ENCODE measurements around the gene KDM2A.
"Not testable (repeated sequence)": the region's sequence is repeated elsewhere in the genome, so short reads cannot be mapped to it uniquely, and the experiment has no call there.

KDM2A gene

DNA sequence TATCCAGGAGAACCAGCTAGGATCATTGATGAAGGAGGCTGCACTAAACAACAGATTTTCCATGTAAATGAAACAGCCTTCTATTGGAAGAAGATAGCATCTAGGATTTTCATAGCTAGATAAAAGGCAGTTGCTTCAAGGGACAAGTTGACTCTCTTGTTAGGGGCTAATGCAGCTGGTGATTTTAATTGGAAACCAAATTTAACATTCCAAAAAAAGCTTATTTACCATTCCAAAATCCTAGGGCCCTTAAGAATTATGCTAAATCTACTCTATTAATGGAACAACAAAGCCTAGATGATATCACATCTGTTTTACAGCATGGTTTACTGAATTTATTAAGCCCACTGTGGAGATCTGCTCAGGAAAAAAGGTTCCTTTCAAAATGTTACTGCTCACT, 80.7 kb downstream of the KDM2A start:
- DNase-seq (ENCODE audit: extremely low read depth, low read depth): no peak
- TF ChIP-seq, protein P1, sequence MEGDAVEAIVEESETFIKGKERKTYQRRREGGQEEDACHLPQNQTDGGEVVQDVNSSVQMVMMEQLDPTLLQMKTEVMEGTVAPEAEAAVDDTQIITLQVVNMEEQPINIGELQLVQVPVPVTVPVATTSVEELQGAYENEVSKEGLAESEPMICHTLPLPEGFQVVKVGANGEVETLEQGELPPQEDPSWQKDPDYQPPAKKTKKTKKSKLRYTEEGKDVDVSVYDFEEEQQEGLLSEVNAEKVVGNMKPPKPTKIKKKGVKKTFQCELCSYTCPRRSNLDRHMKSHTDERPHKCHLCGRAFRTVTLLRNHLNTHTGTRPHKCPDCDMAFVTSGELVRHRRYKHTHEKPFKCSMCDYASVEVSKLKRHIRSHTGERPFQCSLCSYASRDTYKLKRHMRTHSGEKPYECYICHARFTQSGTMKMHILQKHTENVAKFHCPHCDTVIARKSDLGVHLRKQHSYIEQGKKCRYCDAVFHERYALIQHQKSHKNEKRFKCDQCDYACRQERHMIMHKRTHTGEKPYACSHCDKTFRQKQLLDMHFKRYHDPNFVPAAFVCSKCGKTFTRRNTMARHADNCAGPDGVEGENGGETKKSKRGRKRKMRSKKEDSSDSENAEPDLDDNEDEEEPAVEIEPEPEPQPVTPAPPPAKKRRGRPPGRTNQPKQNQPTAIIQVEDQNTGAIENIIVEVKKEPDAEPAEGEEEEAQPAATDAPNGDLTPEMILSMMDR (IDR thresholded peaks at IDR 0.05; ENCODE audit: low read depth, low read length): no peak

DNA sequence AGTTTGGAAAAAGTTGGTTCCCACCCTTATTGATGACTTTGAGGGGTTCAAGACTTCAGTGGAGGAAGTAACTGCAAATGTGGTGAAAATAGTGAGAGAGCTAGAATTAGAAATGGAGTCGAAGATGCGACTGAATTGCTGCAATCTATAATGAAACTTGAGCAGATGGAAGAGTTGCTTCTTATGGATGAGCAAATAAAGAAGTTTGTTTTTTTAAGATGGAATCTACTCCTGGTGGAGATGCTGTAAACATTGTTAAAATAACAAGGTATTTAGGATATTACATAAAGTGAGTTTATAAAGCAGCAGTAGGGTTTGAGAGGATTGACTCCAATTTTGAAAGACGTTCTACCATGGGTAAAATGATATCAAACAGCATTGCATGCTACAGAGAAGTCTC, 83.0 kb downstream of the KDM2A start:
- no peak for DNase-seq (ENCODE audit: extremely low read depth, low read depth)

DNA sequence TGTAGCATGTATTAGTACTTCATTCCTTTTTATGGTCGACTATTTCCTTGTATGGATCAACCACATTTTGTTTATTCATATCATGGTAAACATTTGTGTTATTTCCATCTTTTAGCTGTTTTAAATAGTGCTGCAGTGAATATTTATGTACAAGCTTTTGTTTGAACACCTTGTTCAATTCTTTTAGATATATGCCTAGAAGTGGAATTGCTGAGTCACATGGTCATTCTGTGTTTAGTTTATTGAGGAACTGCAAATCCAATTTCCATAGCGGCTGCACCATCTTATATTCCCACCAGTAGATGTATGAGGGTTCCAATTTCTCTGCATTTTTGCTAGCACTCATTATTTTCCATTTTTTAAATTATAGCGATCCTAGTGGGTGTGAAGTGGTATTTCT, 85.8 kb downstream of the KDM2A start:
- TF ChIP-seq, protein P1 (IDR thresholded peaks at IDR 0.05; ENCODE audit: low read depth, low read length): no peak
- DNase-seq (ENCODE audit: extremely low read depth, low read depth): no peak

More for the DNA sequence above, 83.0 kb downstream of the KDM2A start:
- TF ChIP-seq, protein P1 (IDR thresholded peaks at IDR 0.05; ENCODE audit: low read depth, low read length): no peak

DNA sequence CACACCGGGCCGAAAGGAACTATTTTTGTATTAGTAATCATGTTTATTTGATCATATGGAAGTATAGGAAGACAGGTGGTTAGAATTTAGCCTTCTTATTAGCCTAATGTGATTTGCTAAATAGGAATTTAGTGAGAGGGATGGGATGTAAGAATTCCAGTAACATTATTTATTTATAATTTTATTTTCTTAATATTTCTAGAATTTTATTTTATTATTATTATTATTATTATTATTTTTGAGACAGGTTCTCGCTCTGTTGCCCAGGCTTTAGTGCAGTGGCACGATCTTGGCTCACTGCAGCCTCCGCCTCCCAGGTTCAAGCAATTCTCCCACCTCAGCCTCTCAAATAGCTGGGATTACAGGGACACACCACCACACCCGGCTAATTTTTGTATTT, 90.2 kb downstream of the KDM2A start:
- not testable (repeated sequence) for DNase-seq (ENCODE audit: extremely low read depth, low read depth)

DNA sequence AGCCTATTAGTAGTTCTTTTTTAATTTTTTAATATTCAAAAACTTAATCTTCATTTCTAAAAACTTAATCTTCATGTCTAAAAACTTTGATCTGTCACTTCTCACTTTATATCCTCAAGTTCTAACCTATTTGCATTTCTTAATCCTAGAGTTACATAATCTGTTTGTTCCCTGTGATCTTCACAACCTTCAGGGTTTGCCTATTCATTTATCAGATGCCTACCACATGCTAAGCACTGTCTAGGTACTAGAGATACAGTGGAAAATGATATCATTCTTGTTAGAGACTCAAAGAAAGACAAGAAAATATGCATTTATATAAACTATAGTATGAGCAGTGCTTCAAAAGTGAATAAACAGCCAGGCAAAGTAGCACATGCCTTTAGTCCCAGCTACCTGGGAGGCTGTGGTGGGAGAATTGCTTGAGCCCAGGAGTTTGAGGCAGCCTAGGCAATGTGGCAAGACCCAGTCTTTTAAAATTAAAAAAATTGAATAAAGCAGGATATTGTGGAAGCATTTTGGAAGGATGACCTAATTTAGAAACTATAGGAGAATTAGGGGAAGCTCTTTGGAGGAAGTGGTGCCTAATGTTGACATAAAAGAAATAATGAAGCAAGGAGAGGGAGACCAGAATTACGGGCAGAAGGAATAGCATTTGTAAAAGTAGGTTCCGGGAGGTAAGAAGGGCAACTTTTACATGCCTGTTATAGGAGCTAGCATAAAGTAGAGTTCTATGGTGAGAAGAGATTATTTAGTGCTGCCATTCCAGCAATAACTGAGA, 92.8 kb downstream of the KDM2A start:
- TF ChIP-seq, protein P1 (IDR thresholded peaks at IDR 0.05; ENCODE audit: low read depth, low read length): no peak
- DNase-seq (ENCODE audit: extremely low read depth, low read depth): no peak

DNA sequence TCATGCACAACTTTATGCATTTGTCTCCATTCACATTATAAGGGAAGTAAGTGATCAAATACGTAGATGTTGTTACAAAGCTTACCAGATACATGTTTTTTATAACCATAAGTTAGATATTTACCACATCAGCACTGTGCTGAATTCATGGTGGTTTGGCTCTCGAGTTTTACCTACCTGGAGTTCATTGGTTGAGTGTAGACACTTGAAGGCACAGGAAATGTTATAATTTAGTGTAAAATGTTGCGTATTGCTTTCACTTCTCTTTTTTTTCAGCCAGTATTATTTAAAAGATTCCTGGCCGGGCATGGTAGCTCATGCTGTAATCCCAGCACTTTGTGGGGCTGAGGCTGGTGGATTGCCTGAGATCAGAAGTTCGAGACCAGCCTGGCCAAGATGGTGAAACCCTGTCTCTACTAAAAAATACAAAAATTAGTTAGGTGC, 94.1 kb downstream of the KDM2A start:
- TF ChIP-seq, protein P1 (IDR thresholded peaks at IDR 0.05; ENCODE audit: low read depth, low read length): no peak
- no peak for DNase-seq (ENCODE audit: extremely low read depth, low read depth)

DNA sequence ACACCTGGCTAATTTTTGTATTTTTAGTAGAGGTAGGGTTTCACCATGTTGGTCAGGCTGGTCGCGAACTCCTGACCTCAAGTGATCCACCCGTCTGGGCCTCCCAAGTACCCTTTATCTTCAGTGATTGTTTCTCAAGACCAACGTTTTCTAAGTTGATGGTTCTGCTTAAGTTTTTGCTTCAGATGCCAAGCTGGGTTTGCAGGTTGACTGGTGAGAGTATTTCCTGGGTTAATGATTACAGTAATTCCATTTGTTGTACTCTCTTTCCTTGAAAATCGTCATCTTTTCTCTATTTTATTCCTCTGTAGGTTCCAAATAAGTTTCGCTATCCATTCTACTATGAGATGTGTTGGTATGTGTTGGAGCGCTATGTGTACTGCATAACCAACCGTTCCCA, 108.7 kb downstream of the KDM2A start:
- DNase-seq (ENCODE audit: extremely low read depth, low read depth): no peak
- TF ChIP-seq, protein P1 (IDR thresholded peaks at IDR 0.05; ENCODE audit: low read depth, low read length): no peak

DNA sequence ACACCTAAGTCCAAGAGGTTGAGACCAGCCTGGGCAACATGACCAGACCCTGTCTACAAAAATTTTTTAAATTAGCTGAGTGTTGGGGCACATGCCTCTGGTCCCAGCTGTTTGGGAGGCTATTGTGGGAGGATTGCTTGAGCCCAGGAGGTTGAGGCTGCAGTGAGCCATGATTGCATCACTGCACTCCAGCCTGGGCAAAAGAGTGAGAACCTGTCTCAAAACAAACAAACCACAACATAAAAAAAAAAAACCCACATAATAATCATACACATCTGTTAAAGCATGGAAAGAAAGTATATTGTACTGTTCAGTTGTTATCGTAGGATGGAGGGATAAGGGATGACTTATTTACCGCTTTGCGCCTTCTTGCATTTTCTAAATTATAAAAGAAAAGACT, 111.3 kb downstream of the KDM2A start:
- TF ChIP-seq, protein P1 (IDR thresholded peaks at IDR 0.05; ENCODE audit: low read depth, low read length): no peak
- DNase-seq (ENCODE audit: extremely low read depth, low read depth): no peak

All from AG09319 (cell line).